ENCODE results near the gene PRR15L. TPM values are rescaled to one million over a fixed set of nuclear protein-coding genes. Genes with fewer than 3 reads are reported as not detected.

The PRR15L gene
- total and polyA plus RNA-seq, 2 of the 4 experiments (the other 2 are of a cell fraction): not detected

DNA sequence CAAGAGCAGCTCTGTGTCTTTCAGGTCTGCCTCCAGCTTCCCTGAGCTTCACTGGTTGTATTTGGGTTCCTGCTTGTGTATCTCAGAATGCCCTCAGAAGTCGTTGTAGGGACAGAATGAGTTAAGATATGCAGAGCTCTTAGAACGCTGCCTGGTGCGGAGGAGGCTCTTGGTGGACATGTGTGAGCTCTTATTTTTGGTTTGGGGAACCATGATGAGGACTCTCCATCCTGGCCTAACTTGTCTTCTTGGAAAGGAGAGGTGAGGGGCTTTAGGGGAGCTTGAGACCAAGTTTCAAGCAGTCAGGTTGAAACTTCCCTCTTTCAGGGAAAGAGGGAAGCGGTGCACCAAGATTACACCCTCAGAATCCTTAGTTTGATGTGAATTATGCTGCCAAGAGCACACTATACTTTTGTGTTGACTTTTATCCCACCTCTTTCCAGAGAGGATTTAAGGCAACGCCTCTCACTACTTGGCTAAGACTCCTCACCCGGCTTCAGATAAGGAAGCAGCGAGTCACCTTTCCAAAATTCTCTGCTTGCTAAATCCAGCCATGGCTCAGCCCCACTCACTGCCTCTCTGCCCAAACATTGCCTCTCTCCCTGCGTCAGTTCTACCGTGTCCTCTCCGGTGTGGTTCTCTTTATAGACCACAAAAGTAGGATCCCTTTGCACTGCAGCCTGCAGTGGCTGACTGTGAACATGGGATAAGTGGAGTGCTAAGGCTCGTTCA is 26.0 kb upstream of the PRR15L start:
- no peaks in the 10 kb centered on the region for H3K9me1 ChIP-seq (ENCODE audit: insufficient read depth, low read length)
- H2BK15ac ChIP-seq (ENCODE audit: low read depth, low read length): no peak overlapping the region
- no peak overlapping the region for H2BK120ac ChIP-seq (ENCODE audit: low read depth, low read length)
- H2AFZ ChIP-seq (replicated peaks; ENCODE audit: low read length, poor library complexity): no peak overlapping the region
- no peak overlapping the region for H4K5ac ChIP-seq (ENCODE audit: low read depth, low read length)
- intact Hi-C loops (cut with micrococcal nuclease): no loop called here
- peak overlapping the region; percentile 57 for H2AK9ac ChIP-seq (replicated peaks; ENCODE audit: low read depth, low read length, poor library complexity)
- dilution Hi-C loops (cut with HindIII; ENCODE audit: low sequenced_read_pairs, unreplicated experiment): no loop called here
- POLR2A ChIA-PET (ENCODE audit: unreplicated experiment): interaction anchor here (0.7 kb wide), 1 partner anchor 12 kb away, joined by 6 read pairs; no protein-coding TSS in a partner anchor
- no peak overlapping the region for H4K8ac ChIP-seq (ENCODE audit: low read depth in 2 of 2, low read length in 2 of 2)
- no peak overlapping the region for H2BK20ac ChIP-seq (ENCODE audit: low read depth, low read length)
- no peak overlapping the region for H3K18ac ChIP-seq (ENCODE audit: low read depth, low read length)
- no peak overlapping the region for H3K4me3 ChIP-seq (ENCODE audit: insufficient read depth, low read depth, low read length)
- H3K56ac ChIP-seq (ENCODE audit: extremely low read depth, insufficient read depth, low read length): no peak overlapping the region
- peak; percentile 43 for DNase-seq
- no peak overlapping the region for H2BK5ac ChIP-seq (ENCODE audit: low read depth, low read length, poor library complexity, severe bottlenecking)
- in situ Hi-C loops (cut with MboI; ENCODE audit: low sequenced_read_pairs): loop anchor here (5.0 kb wide), 1 partner anchor 34 kb away; no protein-coding TSS in a partner anchor
- H3K4me1 ChIP-seq (ENCODE audit: control insufficient read depth, insufficient read depth, low read length): peaks cover 7% of the 10 kb centered on the region
- CTCF ChIA-PET: interaction anchor here (0.8 kb wide), 1 partner anchor 9 kb away, joined by 3 read pairs; no protein-coding TSS in a partner anchor
- no peak overlapping the region for H4K91ac ChIP-seq (ENCODE audit: insufficient read depth, low read depth, low read length)
- no peak overlapping the region for H3K27ac ChIP-seq (ENCODE audit: insufficient read depth, low read length)
- H3K9ac ChIP-seq (ENCODE audit: low read depth, low read length): no peak overlapping the region
- H3K36me3 ChIP-seq (ENCODE audit: control insufficient read depth, insufficient read depth, low read length): peaks cover 44% of the 10 kb centered on the region
- no peak overlapping the region for H3K4me2 ChIP-seq (ENCODE audit: low read depth, low read length)
- no peak overlapping the region for H3K14ac ChIP-seq (replicated peaks; ENCODE audit: low read depth, low read length)
- no TSS peak for BruUV-seq (replicated peaks)
- 0 out of 2 replicates have a peak, but pooled peaks have one; percentile 38 for ATAC-seq (ENCODE audit: low read depth)
- H4K20me1 ChIP-seq (ENCODE audit: insufficient read depth, low read length): no peaks in the 10 kb centered on the region; the same call in 1 of the 2 replicates
- no peak overlapping the region for H3K23ac ChIP-seq (ENCODE audit: low read depth, low read length)
- 70% methylated on average over 2 of the region's 11 CpGs; no CpG with 5 or more reads in 1 of the 2 experiments for WGBS, 2 experiments (ENCODE audit: extremely low coverage in 2 of 2, insufficient read length in 1 of 2)
- H3K79me1 ChIP-seq (ENCODE audit: low read depth in 1 of 2, low read length in 2 of 2): peaks cover 4 to 6% of the 10 kb centered on the region in 2 experiments; a peak in 2 of 4 replicates
- no peaks in the 10 kb centered on the region for H3K9me3 ChIP-seq (ENCODE audit: control insufficient read depth, insufficient read depth, low read length)
- H3K4ac ChIP-seq (ENCODE audit: low read depth, low read length): no peak overlapping the region
- TF ChIP-seq RCOR1 (IDR thresholded peaks at IDR 0.05; ENCODE audit: insufficient replicate concordance, low read length): no peak
- TF ChIP-seq RAD21 (IDR thresholded peaks at IDR 0.05; ENCODE audit: low read length): no peak
- no peak for TF ChIP-seq CHD1 (IDR thresholded peaks at IDR 0.05; ENCODE audit: low read depth, low read length)
- no peak for TF ChIP-seq MAFK (IDR thresholded peaks at IDR 0.05; ENCODE audit: low read depth, low read length)
- no peak for TF ChIP-seq POLR2A (IDR thresholded peaks at IDR 0.05; ENCODE audit: low read depth, low read length)
- TF ChIP-seq BHLHE40 (IDR thresholded peaks at IDR 0.05; ENCODE audit: low read depth, low read length): no peak
- no peak for TF ChIP-seq MAZ (IDR thresholded peaks at IDR 0.05; ENCODE audit: borderline replicate concordance, low read depth, low read length)
- TF ChIP-seq MXI1 (IDR thresholded peaks at IDR 0.05; ENCODE audit: borderline replicate concordance, low read depth, low read length): no peak
- TF ChIP-seq, protein P1, sequence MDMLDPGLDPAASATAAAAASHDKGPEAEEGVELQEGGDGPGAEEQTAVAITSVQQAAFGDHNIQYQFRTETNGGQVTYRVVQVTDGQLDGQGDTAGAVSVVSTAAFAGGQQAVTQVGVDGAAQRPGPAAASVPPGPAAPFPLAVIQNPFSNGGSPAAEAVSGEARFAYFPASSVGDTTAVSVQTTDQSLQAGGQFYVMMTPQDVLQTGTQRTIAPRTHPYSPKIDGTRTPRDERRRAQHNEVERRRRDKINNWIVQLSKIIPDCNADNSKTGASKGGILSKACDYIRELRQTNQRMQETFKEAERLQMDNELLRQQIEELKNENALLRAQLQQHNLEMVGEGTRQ (IDR thresholded peaks at IDR 0.05; ENCODE audit: low read depth, low read length): no peak
- no peak for TF ChIP-seq SMC3 (IDR thresholded peaks at IDR 0.05; ENCODE audit: low read depth, low read length)
- H3K27me3 ChIP-seq (ENCODE audit: control insufficient read depth, insufficient read depth, low read length): no peaks in the 10 kb centered on the region
- H2AK5ac ChIP-seq (ENCODE audit: low read depth, low read length): no peak overlapping the region
